Fibroblast of villous mesenchyme (primary cell): ENCODE measurements around the gene CEACAM6. TPM values are rescaled to one million over a fixed set of nuclear protein-coding genes. Genes with fewer than 3 reads are reported as not detected.

Experiments used
- DNase-seq: peaks from one replicate; pipeline ENCODE4 v3.0.0-alpha.2; 2010; ENCODE audit warnings: low read depth
- H3K4me3 ChIP-seq: 2 replicates; pipeline ENCODE4 v1.5.1; 2011; ENCODE audit warnings: low read depth, mild to moderate bottlenecking, low read length
- total RNA-seq: library from RNA; depleted of rRNA; stranded (reverse); fragments of >200 nt; gene quantifications from 2 replicates; pipeline ENCODE4 v1.2.3, GENCODE V29; 2012
- TF ChIP-seq, protein P1 (sequence below): IDR thresholded peaks from 2 replicates; pipeline ENCODE4 v1.5.1; 2012; ENCODE audit warnings: low read depth, mild to moderate bottlenecking, low read length; ENCODE audit not compliant: insufficient read depth

The CEACAM6 gene
- total RNA-seq, 1 donor, result not detected

DNA sequence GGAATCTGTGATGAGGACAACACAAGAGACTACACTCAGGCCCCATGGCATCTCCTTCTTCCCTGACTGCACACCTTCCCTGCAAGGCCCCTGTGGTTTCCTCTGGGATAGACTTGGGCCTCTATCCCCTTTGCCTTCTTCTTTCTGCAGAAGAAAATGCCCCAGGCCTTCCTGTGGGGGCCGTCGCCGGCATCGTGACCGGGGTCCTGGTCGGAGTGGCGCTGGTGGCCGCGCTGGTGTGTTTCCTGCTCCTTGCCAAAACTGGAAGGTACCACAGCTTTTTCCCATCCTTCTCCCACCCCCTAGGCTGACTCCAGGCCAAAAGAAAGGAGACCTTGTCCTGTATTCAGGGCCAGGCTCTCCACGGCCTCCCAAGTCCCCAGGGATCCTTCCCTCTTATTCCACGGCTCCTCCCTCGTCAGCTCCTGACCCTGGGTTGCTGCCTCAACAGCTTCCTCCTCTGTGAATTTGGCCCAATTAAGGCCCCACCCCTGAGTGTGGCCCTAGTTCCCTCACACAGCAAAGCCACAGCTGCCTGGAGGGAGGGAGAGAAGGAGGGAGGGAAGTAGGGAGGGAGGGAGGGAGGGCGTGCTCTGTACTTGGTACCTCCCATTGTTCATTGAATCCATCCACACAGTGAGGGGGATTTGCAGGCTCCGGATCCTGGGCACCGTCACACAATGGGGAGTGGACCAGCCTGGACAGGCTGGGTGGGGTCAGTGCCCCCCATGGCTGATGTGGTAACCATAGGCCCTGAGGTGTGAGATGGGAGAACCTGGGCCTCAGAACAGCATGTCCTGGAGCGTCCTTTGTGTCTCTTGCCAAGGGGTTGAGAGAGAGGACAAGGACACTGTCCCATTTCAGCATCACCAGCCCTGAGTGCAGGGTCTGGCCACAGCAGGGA, 53.6 kb downstream of the CEACAM6 start:
- DNase-seq, result no peak
- H3K4me3 ChIP-seq, result no peak overlapping the region
- TF ChIP-seq, protein P1, sequence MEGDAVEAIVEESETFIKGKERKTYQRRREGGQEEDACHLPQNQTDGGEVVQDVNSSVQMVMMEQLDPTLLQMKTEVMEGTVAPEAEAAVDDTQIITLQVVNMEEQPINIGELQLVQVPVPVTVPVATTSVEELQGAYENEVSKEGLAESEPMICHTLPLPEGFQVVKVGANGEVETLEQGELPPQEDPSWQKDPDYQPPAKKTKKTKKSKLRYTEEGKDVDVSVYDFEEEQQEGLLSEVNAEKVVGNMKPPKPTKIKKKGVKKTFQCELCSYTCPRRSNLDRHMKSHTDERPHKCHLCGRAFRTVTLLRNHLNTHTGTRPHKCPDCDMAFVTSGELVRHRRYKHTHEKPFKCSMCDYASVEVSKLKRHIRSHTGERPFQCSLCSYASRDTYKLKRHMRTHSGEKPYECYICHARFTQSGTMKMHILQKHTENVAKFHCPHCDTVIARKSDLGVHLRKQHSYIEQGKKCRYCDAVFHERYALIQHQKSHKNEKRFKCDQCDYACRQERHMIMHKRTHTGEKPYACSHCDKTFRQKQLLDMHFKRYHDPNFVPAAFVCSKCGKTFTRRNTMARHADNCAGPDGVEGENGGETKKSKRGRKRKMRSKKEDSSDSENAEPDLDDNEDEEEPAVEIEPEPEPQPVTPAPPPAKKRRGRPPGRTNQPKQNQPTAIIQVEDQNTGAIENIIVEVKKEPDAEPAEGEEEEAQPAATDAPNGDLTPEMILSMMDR, result no peak

DNA sequence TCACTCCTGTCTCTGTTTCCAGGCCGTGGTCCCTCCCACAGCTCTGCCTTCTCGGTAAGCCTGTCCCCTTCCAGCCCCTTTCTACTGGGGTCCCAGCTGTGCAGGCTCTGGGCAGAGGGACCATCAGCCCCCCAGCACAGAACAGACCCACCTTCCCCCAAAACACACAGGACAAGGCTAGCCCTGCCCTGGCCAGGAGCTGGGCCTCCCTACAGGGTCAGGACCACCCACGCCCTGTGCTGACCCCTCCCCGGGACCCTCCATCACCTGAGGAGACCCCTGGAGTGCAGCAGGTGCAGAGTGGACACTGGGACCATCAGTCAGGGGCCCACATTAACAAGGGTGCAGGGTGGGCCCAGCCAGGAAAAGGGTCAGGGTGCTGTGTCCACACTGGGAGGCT, 55.0 kb downstream of the CEACAM6 start:
- DNase-seq, result no peak
- H3K4me3 ChIP-seq, result no peak overlapping the region
- TF ChIP-seq, protein P1, result no peak

DNA sequence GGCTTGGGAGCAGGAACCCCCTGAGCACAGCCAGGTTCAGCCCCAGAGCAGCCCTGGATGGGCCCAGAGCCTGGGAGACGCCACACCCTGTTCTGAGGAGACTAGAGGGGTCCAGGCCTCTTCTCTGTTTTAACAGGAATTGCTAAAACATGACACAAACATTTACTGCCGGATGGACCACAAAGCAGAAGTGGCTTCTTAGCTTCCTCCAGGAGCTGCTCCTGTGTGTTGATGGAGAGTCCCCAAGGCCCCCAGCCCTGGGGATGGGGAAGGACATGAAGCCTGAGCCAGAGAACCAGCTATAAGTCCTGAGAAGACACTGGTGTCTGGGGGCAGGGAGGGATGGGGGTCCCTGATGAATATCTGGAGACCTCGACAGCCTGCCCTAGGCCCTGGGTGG, 55.7 kb downstream of the CEACAM6 start:
- DNase-seq, result no peak

DNA sequence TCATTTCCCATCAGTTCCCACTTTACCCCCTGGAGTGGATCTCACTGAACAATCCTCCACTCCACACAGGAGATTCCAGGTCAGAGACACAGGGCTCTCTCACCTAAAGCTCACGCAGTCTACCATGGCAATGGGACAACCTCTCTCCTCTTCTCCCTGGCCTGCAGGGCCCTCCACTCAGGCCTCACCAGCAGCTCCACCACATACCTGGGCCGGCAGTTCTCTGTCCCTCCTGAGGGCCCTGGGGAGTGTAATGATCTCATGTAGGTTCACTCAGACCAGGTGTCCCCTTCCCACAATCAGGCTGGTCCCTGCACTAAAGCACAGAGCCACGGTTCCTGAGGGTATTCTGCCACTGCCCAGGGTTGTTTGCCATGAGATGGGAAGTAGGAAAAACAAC, 56.7 kb downstream of the CEACAM6 start:
- TF ChIP-seq, protein P1, result no peak
- DNase-seq, result no peak
- H3K4me3 ChIP-seq, result no peak overlapping the region

More for the DNA sequence above, 55.7 kb downstream of the CEACAM6 start:
- TF ChIP-seq, protein P1, result no peak
- no peak overlapping the region for H3K4me3 ChIP-seq

DNA sequence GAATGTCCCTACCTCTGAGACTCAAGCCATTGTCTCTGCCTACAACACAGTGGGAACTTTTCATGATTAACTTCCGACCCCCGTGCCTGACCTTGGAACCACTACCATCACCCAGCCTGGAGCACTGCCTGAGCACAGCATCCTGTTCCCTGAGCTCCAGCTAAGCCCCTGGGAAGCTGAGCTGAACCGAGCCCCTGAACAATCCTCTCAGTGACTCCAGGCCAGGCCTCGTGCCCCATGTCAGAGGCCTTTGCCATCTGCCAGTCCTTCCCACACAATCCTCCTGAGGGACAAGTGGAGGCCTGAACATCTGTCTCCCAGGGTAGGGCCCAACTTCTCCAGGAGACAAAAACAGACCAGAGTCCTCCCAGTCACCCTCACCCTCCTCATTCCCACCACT, 58.6 kb downstream of the CEACAM6 start:
- TF ChIP-seq, protein P1, result no peak
- no peak for DNase-seq
- no peak overlapping the region for H3K4me3 ChIP-seq

DNA sequence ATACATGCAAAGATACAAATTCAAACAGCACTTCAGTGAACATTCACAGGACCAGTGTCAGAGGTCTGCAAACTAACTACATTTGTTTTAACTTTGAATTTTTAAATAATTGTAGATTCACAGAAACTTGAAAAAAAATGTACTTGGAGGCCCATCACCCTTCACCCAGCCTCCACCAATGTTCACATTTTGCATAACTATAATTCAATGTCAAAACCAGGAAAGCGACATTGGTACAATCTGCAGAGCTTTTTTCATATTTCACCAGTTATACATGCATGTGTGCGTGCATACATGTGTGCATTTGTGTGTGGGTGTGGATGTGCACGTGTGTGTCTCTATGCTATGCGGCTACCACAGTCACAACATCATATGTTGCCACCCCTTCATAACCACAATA, 60.0 kb downstream of the CEACAM6 start:
- H3K4me3 ChIP-seq, result no peak overlapping the region
- DNase-seq, result no peak
- TF ChIP-seq, protein P1, result no peak
